Measurements from ENCODE around the gene PREX1.

Gene PREX1

GRCh38 chr20:48801197-48801596 is 26.6 kb downstream of the PREX1 start:
- H3K4me3 ChIP-seq (ENCODE audit: low read length), result no peak overlapping the region
- DNase-seq (ENCODE audit: low read depth, low spot score), result no peak

- DNase-seq (ENCODE audit: low read depth, low spot score), result no peak
- no peak overlapping the region for H3K4me3 ChIP-seq (ENCODE audit: low read length)
Measured at GRCh38 chr20:48800177-48800576, 27.6 kb downstream of the PREX1 start.

- no peak overlapping the region for H3K4me3 ChIP-seq (ENCODE audit: low read length)
- no peak for DNase-seq (ENCODE audit: low read depth, low spot score)
Measured at GRCh38 chr20:48799328-48800105, 28.3 kb downstream of the PREX1 start.

GRCh38 chr20:48797850-48798747 is 29.7 kb downstream of the PREX1 start:
- no peak for DNase-seq (ENCODE audit: low read depth, low spot score)
- no peak overlapping the region for H3K4me3 ChIP-seq (ENCODE audit: low read length)

GRCh38 chr20:48797275-48797825 is 30.4 kb downstream of the PREX1 start:
- DNase-seq (ENCODE audit: low read depth, low spot score), result no peak
- no peak overlapping the region for H3K4me3 ChIP-seq (ENCODE audit: low read length)

GRCh38 chr20:48795732-48796131 is 32.1 kb downstream of the PREX1 start:
- H3K4me3 ChIP-seq (ENCODE audit: low read length), result no peak overlapping the region
- no peak for DNase-seq (ENCODE audit: low read depth, low spot score)

GRCh38 chr20:48794816-48795457 is 32.9 kb downstream of the PREX1 start:
- DNase-seq (ENCODE audit: low read depth, low spot score), result no peak
- H3K4me3 ChIP-seq (ENCODE audit: low read length), result no peak overlapping the region

- no peak overlapping the region for H3K4me3 ChIP-seq (ENCODE audit: low read length)
- no peak for DNase-seq (ENCODE audit: low read depth, low spot score)
Measured at GRCh38 chr20:48794360-48794759, 33.4 kb downstream of the PREX1 start.

- H3K4me3 ChIP-seq (ENCODE audit: low read length), result no peak overlapping the region
- DNase-seq (ENCODE audit: low read depth, low spot score), result no peak
Measured at GRCh38 chr20:48793776-48794175, 34.0 kb downstream of the PREX1 start.

GRCh38 chr20:48791666-48792071 is 36.1 kb downstream of the PREX1 start:
- DNase-seq (ENCODE audit: low read depth, low spot score), result no peak
- H3K4me3 ChIP-seq (ENCODE audit: low read length), result no peak overlapping the region

- H3K4me3 ChIP-seq (ENCODE audit: low read length), result no peak overlapping the region
- DNase-seq (ENCODE audit: low read depth, low spot score), result no peak
Measured at GRCh38 chr20:48791014-48791413, 36.8 kb downstream of the PREX1 start.

GRCh38 chr20:48790473-48791003 is 37.3 kb downstream of the PREX1 start:
- no peak for DNase-seq (ENCODE audit: low read depth, low spot score)
- H3K4me3 ChIP-seq (ENCODE audit: low read length), result no peak overlapping the region

GRCh38 chr20:48789781-48790472 is 37.9 kb downstream of the PREX1 start:
- H3K4me3 ChIP-seq (ENCODE audit: low read length), result no peak overlapping the region
- no peak for DNase-seq (ENCODE audit: low read depth, low spot score)

- no peak overlapping the region for H3K4me3 ChIP-seq (ENCODE audit: low read length)
- DNase-seq (ENCODE audit: low read depth, low spot score), result no peak
Measured at GRCh38 chr20:48789185-48789668, 38.6 kb downstream of the PREX1 start.

GRCh38 chr20:48788486-48789072 is 39.2 kb downstream of the PREX1 start:
- DNase-seq (ENCODE audit: low read depth, low spot score), result no peak
- no peak overlapping the region for H3K4me3 ChIP-seq (ENCODE audit: low read length)

GRCh38 chr20:48787861-48788375 is 39.9 kb downstream of the PREX1 start:
- no peak overlapping the region for H3K4me3 ChIP-seq (ENCODE audit: low read length)
- no peak for DNase-seq (ENCODE audit: low read depth, low spot score)

GRCh38 chr20:48786951-48787705 is 40.7 kb downstream of the PREX1 start:
- H3K4me3 ChIP-seq (ENCODE audit: low read length), result no peak overlapping the region

More at GRCh38 chr20:48786951-48787705, 40.7 kb downstream of the PREX1 start:
- no peak for DNase-seq (ENCODE audit: low read depth, low spot score)
